GM23338 (cell line): ENCODE results near the gene RGS7.

Experiments used
- CREB1 ChIP-seq: fragments of 250-450 bp; sonication (Bioruptor Pico); IDR thresholded peaks from 2 replicates; pipeline ENCODE4 v1.5.0; 2020; ENCODE audit warnings: low read depth, mild to moderate bottlenecking, moderate library complexity
- CTCF ChIP-seq, 2 experiments: fragments of 200-600 bp in 1 of 2; sonication (generic) in 1 of 2; conservative IDR thresholded peaks; 2 replicates each; pipeline versions ENCODE4 v1.5.1 to v1.6.1; 2016 to 2017; ENCODE audit warnings: antibody characterized with exemption in 2 of 2, low read depth in 2 of 2, mild to moderate bottlenecking in 2 of 2, moderate library complexity in 1 of 2
- EZH2 ChIP-seq: fragments of 200-600 bp; sonication (generic); IDR thresholded peaks from one replicate; pipeline ENCODE4 v1.8.0; 2017; ENCODE audit warnings: antibody characterized with exemption, mild to moderate bottlenecking, low read depth; ENCODE audit not compliant: unreplicated experiment
- EZH2phosphoT487 ChIP-seq: fragments of 200-600 bp; sonication (generic); IDR thresholded peaks from one replicate; pipeline ENCODE4 v1.8.1; 2018; ENCODE audit warnings: antibody characterized with exemption; ENCODE audit not compliant: unreplicated experiment
- JUNB ChIP-seq: IDR thresholded peaks from one replicate; pipeline ENCODE4 v1.6.1; 2016; ENCODE audit warnings: antibody characterized with exemption; ENCODE audit not compliant: unreplicated experiment
- NANOG ChIP-seq: IDR thresholded peaks from 2 replicates; pipeline ENCODE4 v1.6.1; 2016; ENCODE audit warnings: antibody characterized with exemption, borderline replicate concordance
- POLR2AphosphoS5 ChIP-seq: IDR thresholded peaks from 2 replicates; pipeline ENCODE4 v1.6.1; 2016; ENCODE audit warnings: antibody characterized with exemption, low read depth
- STAT1 ChIP-seq: IDR thresholded peaks from one replicate; pipeline ENCODE4 v1.6.1; 2016; ENCODE audit warnings: antibody characterized with exemption; ENCODE audit not compliant: unreplicated experiment
- ZNF114 ChIP-seq: fragments of 250-450 bp; sonication (Bioruptor Pico); IDR thresholded peaks from 2 replicates; pipeline ENCODE4 v1.5.0; 2020; ENCODE audit warnings: mild to moderate bottlenecking, moderate library complexity
- ZNF331 ChIP-seq: fragments of 250-450 bp; sonication (Bioruptor Pico); IDR thresholded peaks from 2 replicates; pipeline ENCODE4 v1.5.0; 2020; ENCODE audit warnings: low read depth, mild to moderate bottlenecking, moderate library complexity
- TF ChIP-seq, protein P1 (sequence below): IDR thresholded peaks from one replicate; pipeline ENCODE4 v1.6.1; 2018; ENCODE audit warnings: antibody characterized with exemption; ENCODE audit not compliant: unreplicated experiment
- TF ChIP-seq, protein P2 (sequence below): IDR thresholded peaks from 2 replicates; pipeline ENCODE4 v1.6.1; 2016; ENCODE audit warnings: antibody characterized with exemption
- TF ChIP-seq, protein P3 (sequence below): fragments of 250-450 bp; sonication (Bioruptor Pico); IDR thresholded peaks from 2 replicates; pipeline ENCODE4 v1.5.0; 2020; ENCODE audit warnings: mild to moderate bottlenecking, moderate library complexity

DNA sequence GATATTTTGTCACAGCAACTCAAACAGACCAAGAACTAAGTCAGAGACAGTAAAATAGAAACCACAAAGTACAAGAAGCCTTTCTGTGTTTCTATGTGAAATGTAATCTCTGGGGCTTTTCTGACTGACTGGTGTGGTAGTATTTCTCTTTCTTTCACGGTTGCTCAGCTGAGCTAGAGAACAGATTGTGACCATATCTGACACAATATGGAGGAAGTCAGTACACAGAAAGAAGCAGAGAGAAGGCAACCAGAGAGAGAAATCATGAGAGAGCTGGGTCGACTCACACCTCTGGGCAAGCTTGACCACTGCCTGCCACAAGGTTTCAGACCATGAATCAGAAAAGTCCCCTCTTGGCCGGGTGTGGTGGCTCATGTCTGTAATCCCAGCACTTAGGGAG lies 536.2 kb downstream of the RGS7 start:
- no peak for TF ChIP-seq CTCF (conservative IDR thresholded peaks at IDR 0.05; ENCODE audit: low read depth in 2 of 2)
- no peak for TF ChIP-seq EZH2
- TF ChIP-seq JUNB: no peak
- TF ChIP-seq POLR2AphosphoS5: no peak
- TF ChIP-seq, protein P1, sequence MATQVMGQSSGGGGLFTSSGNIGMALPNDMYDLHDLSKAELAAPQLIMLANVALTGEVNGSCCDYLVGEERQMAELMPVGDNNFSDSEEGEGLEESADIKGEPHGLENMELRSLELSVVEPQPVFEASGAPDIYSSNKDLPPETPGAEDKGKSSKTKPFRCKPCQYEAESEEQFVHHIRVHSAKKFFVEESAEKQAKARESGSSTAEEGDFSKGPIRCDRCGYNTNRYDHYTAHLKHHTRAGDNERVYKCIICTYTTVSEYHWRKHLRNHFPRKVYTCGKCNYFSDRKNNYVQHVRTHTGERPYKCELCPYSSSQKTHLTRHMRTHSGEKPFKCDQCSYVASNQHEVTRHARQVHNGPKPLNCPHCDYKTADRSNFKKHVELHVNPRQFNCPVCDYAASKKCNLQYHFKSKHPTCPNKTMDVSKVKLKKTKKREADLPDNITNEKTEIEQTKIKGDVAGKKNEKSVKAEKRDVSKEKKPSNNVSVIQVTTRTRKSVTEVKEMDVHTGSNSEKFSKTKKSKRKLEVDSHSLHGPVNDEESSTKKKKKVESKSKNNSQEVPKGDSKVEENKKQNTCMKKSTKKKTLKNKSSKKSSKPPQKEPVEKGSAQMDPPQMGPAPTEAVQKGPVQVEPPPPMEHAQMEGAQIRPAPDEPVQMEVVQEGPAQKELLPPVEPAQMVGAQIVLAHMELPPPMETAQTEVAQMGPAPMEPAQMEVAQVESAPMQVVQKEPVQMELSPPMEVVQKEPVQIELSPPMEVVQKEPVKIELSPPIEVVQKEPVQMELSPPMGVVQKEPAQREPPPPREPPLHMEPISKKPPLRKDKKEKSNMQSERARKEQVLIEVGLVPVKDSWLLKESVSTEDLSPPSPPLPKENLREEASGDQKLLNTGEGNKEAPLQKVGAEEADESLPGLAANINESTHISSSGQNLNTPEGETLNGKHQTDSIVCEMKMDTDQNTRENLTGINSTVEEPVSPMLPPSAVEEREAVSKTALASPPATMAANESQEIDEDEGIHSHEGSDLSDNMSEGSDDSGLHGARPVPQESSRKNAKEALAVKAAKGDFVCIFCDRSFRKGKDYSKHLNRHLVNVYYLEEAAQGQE: no peak
- no peak for TF ChIP-seq ZNF114 (CRISPR knock-in tag)
- no peak for TF ChIP-seq NANOG
- TF ChIP-seq EZH2phosphoT487: no peak
- no peak for TF ChIP-seq CREB1 (CRISPR knock-in tag)
- TF ChIP-seq, protein P2, sequence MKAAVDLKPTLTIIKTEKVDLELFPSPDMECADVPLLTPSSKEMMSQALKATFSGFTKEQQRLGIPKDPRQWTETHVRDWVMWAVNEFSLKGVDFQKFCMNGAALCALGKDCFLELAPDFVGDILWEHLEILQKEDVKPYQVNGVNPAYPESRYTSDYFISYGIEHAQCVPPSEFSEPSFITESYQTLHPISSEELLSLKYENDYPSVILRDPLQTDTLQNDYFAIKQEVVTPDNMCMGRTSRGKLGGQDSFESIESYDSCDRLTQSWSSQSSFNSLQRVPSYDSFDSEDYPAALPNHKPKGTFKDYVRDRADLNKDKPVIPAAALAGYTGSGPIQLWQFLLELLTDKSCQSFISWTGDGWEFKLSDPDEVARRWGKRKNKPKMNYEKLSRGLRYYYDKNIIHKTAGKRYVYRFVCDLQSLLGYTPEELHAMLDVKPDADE: no peak
- TF ChIP-seq STAT1: no peak
- TF ChIP-seq ZNF331 (CRISPR knock-in tag): no peak
- TF ChIP-seq, protein P3, sequence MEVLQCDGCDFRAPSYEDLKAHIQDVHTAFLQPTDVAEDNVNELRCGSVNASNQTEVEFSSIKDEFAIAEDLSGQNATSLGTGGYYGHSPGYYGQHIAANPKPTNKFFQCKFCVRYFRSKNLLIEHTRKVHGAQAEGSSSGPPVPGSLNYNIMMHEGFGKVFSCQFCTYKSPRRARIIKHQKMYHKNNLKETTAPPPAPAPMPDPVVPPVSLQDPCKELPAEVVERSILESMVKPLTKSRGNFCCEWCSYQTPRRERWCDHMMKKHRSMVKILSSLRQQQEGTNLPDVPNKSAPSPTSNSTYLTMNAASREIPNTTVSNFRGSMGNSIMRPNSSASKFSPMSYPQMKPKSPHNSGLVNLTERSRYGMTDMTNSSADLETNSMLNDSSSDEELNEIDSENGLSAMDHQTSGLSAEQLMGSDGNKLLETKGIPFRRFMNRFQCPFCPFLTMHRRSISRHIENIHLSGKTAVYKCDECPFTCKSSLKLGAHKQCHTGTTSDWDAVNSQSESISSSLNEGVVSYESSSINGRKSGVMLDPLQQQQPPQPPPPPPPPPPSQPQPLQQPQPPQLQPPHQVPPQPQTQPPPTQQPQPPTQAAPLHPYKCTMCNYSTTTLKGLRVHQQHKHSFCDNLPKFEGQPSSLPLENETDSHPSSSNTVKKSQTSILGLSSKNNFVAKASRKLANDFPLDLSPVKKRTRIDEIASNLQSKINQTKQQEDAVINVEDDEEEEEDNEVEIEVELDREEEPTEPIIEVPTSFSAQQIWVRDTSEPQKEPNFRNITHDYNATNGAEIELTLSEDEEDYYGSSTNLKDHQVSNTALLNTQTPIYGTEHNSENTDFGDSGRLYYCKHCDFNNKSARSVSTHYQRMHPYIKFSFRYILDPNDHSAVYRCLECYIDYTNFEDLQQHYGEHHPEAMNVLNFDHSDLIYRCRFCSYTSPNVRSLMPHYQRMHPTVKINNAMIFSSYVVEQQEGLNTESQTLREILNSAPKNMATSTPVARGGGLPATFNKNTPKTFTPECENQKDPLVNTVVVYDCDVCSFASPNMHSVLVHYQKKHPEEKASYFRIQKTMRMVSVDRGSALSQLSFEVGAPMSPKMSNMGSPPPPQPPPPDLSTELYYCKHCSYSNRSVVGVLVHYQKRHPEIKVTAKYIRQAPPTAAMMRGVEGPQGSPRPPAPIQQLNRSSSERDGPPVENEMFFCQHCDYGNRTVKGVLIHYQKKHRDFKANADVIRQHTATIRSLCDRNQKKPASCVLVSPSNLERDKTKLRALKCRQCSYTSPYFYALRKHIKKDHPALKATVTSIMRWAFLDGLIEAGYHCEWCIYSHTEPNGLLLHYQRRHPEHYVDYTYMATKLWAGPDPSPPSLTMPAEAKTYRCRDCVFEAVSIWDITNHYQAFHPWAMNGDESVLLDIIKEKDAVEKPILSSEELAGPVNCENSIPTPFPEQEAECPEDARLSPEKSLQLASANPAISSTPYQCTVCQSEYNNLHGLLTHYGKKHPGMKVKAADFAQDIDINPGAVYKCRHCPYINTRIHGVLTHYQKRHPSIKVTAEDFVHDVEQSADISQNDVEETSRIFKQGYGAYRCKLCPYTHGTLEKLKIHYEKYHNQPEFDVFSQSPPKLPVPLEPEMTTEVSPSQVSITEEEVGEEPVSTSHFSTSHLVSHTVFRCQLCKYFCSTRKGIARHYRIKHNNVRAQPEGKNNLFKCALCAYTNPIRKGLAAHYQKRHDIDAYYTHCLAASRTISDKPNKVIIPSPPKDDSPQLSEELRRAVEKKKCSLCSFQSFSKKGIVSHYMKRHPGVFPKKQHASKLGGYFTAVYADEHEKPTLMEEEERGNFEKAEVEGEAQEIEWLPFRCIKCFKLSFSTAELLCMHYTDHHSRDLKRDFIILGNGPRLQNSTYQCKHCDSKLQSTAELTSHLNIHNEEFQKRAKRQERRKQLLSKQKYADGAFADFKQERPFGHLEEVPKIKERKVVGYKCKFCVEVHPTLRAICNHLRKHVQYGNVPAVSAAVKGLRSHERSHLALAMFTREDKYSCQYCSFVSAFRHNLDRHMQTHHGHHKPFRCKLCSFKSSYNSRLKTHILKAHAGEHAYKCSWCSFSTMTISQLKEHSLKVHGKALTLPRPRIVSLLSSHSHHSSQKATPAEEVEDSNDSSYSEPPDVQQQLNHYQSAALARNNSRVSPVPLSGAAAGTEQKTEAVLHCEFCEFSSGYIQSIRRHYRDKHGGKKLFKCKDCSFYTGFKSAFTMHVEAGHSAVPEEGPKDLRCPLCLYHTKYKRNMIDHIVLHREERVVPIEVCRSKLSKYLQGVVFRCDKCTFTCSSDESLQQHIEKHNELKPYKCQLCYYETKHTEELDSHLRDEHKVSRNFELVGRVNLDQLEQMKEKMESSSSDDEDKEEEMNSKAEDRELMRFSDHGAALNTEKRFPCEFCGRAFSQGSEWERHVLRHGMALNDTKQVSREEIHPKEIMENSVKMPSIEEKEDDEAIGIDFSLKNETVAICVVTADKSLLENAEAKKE: no peak
